ENCODE data around the gene GPR32.
"Not testable (repeated sequence)": the region's sequence is repeated elsewhere in the genome, so short reads cannot be mapped to it uniquely, and the experiment has no call there.

Gene GPR32

GRCh38 chr19:50770164-50770563 is at the start of gene GPR32:
TSS of gene GPR32 (plus strand) at chr19:50770464. CDS start at chr19:50770601, 137 bp downstream.
- DNase-seq, result not testable (repeated sequence)

GRCh38 chr19:50720921-50721381 is 49.3 kb upstream of the GPR32 start:
- DNase-seq, result no peak

GRCh38 chr19:50721441-50722137 is 48.7 kb upstream of the GPR32 start:
- DNase-seq, result no peak

GRCh38 chr19:50722201-50723013 is 47.9 kb upstream of the GPR32 start:
- no peak for DNase-seq

DNA sequence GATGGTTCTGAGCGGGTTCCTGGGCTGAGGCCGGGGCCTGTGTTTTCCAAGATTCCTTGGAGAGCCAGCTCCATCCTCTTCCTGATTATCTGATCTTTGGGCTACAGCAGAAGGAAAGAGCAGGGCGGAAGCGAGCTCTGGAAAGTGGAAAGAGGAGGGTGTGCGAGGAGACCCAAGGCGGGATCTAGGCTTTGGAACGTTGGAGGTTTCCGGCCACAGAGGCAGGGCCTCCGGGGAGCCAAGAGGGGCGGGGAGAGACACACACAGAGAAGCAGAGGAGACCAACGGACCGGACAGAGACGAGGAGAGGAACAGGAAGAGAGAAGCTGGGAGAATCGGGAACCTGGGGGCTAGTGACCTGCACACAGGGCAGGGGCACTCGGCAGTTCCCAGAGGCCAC is 47.2 kb upstream of the GPR32 start, which contains the start of gene CLEC11A:
Gene CLEC11A (plus strand): TSS at position 296 of the 400 bp plus-strand sequence. CDS start 162 bp downstream, outside the sequence.
- DNase-seq, result no peak

DNA sequence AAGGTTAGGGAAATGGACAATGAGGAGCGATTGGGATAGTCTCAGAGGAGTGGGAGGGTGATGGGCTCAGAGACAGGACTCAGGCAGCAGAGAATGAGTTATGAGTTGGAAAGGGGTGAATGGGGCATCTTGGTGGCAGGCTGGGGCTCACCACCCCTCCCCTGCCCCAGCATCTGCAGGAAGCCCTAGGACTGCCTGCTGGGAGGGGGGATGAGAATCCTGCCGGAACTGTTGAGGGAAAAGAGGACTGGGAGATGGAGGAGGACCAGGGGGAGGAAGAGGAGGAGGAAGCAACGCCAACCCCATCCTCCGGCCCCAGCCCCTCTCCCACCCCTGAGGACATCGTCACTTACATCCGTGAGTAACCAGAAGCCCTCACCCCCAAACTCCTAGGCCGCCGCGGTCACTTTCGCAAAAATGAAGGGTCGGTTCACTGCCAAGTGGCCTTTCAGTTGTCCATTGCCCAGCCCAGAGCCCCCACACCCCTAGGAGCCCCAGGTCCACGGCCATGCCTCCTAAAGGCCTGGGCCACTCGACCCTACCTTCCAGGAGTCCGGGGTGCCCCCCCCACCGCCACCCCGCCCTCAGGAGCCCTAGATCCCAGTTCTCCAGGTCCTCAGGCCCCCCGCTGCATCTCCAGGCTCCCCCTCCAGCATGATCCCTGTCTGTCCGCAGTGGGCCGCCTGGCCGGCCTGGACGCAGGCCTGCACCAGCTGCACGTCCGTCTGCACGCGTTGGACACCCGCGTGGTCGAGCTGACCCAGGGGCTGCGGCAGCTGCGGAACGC is 46.3 kb upstream of the GPR32 start:
- no peak for DNase-seq

GRCh38 chr19:50724522-50725217 is 45.6 kb upstream of the GPR32 start:
- peak; percentile 99 for DNase-seq

- no peak for DNase-seq
Observed at GRCh38 chr19:50725218-50725910, 44.9 kb upstream of the GPR32 start.

GRCh38 chr19:50725911-50726230 is 44.4 kb upstream of the GPR32 start:
- no peak for DNase-seq

DNA sequence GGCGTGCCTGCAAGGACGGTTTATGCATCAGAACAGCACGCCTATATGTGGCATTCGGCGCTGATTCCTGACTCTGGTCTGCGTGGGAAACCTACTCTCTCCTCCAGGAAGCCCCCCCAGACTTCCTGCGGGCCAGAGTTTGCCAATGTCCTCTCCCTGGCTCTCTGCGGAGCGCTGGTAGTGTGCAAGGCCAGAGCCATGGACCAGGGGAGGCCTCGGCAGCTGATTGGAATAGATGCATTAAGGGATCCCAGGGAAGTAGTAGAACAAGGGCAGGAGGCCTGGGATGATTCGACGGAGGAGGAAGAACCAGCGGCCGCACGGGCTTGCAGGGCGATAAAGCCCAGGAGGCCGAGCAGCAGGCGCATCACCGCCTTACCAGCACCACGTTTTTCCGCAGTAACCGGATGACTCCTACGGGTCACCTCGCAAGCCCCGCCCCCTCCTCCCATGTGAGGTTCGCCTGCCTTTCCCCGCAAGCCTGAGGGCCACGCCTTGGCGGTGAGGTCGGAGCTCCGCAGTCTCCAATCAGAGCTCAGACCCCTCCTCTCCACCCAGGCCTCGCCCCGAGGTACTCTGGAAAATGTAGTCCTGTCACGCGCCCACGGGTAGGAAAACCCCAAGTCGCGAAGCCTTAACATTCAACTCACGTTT is 42.1 kb upstream of the GPR32 start:
- peak; percentile 86 for DNase-seq

GRCh38 chr19:50729894-50730293 is 40.4 kb upstream of the GPR32 start:
- peak; percentile 42 for DNase-seq

DNA sequence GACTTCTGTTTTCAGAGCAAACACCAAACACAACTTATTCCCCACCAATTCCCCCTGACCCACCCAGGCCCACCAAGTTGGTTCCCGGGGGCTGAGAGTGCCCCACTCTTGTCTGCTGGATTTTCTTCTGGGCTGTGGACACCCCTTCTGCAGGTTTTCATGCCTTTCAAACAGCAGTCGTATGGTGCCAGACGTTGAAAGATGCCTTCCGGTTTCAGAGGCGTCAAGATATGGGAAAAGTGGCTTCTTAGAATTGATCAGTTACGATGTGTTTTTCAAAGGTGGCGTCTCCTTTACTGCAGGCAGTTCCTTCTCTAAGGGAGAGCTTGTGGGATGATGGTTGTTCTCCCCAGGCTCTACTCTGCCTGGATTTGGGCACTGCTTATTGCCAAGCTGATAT is 34.4 kb upstream of the GPR32 start:
- no peak for DNase-seq

DNA sequence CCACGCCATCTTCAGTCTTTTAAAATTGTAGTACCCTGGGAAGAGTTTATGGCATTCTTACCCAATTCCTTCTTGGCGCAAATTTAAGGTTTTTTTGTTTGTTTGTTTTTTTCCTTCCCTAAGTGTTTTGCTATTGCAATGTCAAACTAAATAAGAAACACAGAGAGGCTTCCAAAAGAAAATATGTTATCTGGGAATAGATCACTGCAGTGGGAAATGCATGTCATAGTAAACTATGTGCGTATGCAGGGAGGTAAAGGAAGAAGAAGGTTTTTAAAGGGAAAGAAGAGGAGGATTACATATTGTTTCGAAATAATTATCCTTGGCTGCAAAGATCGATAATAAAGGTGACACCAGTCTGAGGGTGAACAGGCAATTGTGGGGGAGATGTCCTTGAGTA is 33.9 kb upstream of the GPR32 start:
- DNase-seq, result no peak

DNA sequence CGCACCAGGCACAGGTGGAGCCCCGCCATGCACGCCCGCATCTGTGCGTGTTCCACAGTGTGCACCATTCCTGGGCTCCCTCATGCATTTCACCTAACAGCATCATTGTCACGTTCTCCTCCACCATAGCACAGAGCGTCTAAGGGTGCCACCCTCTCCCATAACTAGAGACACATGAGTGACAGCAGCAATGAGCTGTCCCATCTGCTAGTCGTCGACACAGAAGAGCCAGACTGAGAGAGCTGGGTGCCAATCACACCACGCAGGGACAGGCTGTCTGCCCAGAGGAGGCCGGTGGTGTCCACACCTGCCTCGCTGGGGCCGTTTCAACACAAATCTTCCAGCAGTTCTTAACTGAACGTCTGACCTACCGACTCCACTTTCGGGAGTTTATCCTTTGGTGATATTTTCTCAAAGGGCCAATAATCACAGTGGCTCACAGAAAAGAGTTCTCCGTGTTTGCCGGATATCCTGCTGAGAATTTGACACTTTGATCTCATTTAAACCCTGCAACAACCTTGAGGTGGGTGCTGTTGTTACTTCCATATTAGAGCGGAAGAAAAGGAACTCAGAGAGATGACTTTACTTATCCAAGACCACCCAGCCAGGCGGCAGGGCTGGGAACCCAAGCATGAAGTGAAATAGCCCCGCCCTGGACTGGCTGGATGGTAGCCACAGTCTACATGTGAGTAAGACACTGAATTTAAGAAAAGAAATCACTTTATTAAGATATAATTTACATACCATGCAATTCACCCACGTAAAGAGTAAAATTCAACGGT is 30.9 kb upstream of the GPR32 start:
- DNase-seq, result no peak

DNA sequence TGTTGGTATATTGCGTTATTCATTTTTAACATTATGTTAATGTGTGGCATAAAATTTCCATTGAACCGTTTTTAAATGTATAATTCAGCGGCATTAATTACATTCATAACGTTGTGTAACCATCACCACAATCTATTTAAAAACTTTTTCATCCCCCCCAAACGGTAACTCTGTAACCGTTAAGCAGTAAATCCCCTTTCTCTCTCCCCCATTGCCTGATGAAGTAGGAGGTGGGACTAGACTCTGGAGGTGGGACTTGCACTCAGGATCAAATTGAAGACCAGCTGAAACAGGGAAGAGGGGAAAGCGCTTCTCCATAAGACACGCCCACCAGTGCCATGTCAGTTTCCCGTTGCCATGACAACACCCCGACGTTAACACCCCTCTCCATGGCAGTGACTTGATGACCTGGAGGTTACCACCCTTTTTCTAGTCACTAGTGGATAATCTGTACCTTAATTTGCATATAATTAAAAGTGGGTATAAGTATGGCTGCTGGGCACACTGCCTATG is 30.3 kb upstream of the GPR32 start:
- no peak for DNase-seq

- no peak for DNase-seq
Observed at GRCh38 chr19:50741179-50741933, 28.9 kb upstream of the GPR32 start.

DNA sequence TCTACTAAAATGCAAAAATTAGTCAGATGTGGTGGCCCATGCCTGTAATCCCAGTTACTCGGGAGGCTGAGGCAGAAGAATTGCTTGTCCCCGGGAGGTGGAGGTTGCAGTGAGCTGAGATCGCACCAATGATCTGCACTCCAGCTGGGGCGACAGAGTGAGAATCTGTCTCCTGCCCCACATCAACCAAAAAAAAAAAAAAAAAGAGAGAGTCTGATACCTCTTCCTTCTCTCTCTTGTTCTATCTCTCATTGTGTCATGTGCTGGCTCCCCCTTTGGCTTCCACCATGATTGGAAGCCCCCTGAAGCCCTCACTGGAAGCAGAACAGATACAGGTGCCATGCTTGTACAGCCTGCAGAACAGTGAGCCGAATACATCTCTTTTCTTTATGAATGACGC is 26.7 kb upstream of the GPR32 start:
- no peak for DNase-seq

DNA sequence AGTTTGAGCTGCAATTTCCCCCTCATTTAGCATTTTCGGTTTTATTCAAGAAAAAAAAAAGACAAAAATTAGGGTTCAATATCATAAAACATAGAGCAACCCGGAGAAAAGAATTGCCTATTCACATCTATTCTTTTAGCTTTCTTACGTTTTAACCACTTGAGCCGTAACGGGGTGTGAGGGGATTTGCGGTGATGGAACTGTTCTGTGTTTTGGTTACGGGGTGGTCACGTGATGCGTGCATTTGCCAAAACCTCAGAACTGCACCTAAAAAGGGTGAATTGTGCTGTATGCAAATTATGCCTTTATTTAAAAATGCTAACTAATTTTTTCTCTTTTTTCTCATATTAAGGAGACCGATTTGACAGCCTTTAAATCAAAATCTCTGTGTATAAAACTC is 25.0 kb upstream of the GPR32 start:
- DNase-seq, result no peak

- not testable (repeated sequence) for DNase-seq
Observed at GRCh38 chr19:50747141-50747540, 23.1 kb upstream of the GPR32 start.

DNA sequence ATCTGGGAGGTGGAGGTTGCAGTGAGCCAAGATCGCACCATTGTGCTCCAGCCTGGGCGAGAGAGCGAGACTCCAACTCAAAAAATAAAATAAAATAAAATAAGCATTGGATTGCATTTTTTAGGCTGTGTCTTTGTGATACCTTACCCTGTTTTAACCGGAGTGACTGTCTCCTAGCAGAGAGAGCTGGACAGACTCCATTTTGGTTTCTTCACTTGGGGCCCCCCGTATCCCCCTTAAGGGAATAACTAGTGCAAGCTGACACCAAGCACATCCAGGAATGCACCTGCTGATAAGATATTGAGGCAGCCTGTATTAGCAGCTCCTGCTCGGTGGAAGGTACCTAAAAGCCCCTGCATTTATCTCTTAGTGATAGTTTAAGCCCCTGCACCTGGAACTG is 20.8 kb upstream of the GPR32 start:
- DNase-seq, result no peak

Data from activated CD4-positive, alpha-beta T cell treated with anti-CD3 and anti-CD28 coated beads, Interleukin-2, amount 50 U/mL, for 16 hours (primary cell).